ENCODE data around the gene ATF4.

GRCh38 chr22:39529487-39529851, 9.1 kb downstream of the ATF4 start:
- TF ChIP-seq CTCF (IDR thresholded peaks at IDR 0.05) (no peak), POLR2A (IDR thresholded peaks at IDR 0.05) (no peak)

Measured in ovary (tissue), 3 donors.